Endothelial cell of hepatic sinusoid (primary cell): ENCODE measurements around the gene PLA2R1.
"Not testable (repeated sequence)": the region's sequence is repeated elsewhere in the genome, so short reads cannot be mapped to it uniquely, and the experiment has no call there.

Source experiments
- in situ Hi-C: cut with HindIII; loops from 2 replicates; pipeline ENCODE4 v1.10.0; 2017; ENCODE audit warnings: low sequenced_read_pairs

The PLA2R1 gene

DNA sequence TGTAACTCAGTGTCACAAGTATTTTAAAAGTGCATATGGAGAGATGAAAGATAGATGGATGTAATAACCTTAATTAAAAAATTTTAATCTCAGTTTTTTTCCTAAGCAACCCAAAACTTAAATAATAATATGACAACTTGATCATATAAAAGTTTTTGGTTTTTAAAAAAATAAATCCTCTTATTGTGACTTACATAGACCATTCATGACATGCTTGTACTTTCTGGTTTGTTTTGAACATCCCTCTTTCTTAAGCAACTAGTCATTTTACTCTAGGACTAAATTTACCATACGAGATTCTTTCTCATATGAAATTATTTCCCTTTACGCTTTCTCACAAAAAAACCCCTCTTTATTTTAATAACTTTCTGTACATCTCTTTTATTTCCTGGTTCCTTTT lies 6.5 kb upstream of the PLA2R1 start:
- in situ Hi-C loops = no loop called here

DNA sequence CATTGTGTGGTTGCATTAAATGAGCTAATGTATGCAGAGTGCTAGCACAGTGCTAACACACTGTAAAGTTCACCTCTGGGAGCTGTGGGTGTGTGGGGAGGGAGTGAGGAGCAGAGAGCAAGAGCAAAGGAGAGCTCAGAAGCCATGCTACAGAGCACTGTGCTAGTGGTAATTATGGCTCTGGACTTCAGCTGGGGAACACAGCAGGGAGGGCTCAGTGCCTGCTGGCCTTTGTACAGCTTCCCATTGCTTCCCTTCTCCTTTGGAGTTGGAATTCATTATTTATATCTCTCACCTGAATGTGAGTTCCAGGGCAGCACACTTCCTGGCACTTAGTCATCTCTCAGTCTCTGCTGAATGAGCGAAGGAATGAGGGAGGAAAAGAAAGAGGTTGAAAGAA lies 2.5 kb upstream of the PLA2R1 start:
- in situ Hi-C loops = no loop called here

DNA sequence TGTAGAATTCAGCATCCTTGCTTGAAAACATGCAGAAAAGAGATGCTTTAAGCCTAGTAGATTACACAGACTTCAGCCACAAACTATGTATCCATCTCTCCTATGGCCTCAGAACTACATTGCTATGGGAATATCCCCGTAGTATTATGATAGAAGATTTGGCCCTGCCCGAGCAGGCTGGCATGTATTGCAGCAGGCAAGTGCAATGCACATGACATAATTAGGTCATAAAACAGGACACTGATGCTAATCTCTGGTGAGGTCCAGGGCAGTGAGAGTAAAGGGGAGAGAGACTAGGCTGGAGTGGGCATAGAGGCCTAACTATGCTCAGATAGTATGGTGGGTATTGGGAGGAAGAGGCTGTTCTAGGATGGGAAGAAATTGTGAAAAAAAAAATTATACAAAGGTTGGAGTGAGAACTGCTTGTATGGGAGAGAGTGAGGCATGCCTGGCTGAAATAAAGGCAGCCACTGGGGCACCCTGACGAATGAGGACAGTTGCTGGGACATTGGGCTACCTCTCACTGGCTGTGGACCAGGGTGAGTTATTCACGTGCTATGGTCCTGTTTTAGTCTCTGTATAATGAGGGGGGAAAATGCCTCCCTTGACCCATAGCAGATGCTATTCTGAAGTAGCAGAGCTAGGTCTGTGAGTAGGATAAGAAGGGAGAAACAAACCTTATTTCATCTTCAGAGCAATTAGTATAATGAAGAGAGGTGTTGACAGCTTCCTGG lies 1.6 kb upstream of the PLA2R1 start:
- in situ Hi-C loops = no loop called here

DNA sequence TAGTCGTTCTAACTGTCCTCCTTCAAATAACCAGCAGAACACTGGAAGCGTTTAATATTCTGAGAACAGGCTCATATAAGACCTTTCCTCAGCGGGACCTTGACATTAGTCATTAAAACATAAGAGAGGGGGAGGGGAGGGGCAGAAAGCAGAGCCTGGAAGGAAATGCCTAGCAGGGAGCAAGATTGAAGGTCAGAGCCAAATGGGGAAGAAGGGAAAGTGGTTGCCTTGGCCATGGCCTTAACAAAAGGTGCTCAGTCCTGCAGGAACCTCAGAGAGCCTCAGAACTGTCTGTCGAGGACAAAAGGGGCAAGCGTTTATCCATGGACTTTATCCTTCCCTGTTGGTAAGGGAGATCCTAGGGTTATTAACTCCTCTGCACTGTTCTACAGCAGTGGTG lies 856 bp upstream of the PLA2R1 start:
- in situ Hi-C loops = no loop called here

DNA sequence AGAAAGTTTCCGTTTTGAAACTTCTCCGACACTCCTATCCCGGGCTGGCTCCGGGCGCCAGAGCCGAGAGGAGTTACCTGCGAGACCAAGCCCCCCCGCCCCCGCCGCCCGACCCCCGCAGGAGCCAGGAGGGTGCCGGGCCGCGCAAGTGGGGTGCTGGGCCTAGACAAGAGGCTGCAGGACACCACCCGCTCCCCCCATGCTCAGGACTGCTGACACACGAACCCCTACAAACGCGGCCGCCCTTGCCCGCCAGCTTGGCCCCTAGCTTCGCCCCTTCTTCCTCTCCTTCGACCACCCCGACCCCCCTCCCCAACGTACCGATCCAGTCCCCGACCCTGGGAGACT lies 497 bp downstream of the PLA2R1 start:
- in situ Hi-C loops = no loop called here

DNA sequence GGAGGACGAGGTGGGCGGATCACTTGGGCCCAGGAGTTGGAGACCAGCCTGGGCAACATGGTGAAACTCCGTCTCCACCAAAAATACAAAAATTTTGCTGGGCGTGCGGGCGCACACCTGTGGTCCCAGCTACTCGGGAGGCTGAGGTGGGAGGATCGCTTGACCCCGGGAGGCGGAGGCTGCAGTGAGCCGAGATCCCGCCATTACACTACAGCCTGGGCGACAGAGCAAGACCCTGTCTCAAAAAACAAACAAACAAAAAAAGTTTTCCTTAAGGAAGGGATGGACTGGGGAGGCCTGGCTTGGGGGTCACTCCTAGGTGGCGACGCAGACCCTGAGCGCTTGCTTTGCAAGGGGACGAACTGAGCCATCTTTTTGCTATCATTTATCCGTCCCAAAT lies 882 bp downstream of the PLA2R1 start:
- in situ Hi-C loops = no loop called here

DNA sequence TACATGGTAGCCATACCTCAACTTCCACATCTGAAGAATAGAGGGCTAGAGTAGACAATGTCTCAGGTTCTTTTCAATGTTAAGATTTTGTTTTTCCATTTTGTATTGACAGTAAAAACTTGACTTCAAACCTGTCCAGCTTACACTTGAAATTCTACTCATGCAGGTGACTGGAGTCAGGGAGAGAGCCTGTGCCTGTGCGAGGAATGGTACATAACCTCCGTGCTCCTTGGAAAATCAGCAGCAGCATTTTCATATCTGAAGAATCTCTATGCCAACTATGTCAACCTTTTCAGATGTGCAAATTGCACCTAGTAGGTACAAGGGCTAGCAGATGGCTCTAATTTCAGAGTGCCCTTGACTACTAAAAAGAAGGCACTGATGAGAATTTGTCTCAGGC lies 2.1 kb downstream of the PLA2R1 start:
- in situ Hi-C loops = no loop called here

DNA sequence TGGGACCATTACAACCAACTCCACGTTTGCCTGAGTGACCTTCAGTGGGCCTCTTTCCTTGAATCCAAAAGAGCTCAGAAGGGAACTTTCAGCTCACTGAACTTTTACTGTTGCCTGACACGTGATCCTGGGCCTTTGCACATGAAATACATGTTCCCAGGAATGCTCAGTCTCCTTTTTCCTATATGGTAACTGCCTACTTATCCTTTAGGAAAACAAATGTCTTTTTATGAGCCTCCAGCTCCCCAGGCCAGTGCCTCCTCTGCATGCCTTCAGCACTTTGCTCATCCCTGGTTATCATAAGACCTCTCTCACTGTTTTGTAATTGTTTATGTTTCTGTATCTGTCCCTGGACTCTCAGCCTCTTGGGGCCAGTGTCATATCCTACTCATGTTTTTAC lies 5.1 kb downstream of the PLA2R1 start:
- in situ Hi-C loops = no loop called here

DNA sequence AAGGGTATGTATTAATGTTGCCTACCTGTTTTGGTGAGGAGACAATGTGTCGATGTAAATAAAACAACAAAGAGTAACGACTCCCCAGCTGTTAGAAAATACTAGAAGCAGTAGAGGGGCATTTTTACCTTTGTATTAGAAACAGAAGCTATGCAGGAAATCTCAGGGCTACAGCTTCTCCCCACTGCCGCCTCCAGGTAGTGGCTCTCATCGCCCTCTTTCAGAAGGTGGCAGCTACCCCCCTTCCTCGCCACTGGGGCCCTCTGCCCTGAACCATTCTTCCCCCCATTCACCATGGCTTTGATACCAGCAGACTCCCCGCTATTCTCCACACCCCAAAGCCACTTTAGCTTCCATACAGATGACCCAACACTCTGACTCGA lies 6.7 kb downstream of the PLA2R1 start:
- in situ Hi-C loops = no loop called here

DNA sequence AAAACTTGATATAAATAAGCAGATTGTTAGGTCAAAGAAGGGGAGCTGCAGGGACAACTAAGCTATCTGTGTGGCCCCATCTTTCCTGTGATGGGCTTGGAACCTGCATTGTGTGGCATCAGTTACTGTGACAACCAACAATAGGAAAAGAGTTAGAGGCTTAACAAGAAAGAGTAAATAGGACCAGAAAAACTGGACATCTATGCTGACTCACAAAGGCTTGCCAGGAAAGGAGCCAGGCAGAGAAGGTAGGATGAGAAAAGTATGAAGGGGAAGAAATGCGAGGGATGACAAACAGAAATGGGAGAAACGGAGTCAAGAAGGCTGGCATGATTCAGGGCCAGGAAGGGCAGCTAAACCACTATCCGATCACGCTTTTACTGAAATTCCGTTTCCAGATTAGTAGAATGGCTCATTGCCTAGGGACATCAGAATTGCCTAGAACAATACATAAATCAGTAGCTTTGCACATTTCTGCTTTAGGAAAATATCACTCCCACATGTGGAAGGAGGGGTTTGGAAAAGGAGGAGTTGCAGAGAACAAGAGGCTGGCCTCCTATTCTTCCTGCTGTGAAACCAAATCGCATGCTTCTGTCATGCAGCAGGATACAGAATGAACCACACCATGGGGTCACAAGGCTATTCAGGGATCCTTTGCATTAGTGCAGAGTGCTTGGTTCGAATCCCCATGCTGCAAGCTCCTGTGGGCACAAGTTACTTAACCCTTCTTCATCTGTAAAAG lies 7.3 kb downstream of the PLA2R1 start:
- in situ Hi-C loops = no loop called here

DNA sequence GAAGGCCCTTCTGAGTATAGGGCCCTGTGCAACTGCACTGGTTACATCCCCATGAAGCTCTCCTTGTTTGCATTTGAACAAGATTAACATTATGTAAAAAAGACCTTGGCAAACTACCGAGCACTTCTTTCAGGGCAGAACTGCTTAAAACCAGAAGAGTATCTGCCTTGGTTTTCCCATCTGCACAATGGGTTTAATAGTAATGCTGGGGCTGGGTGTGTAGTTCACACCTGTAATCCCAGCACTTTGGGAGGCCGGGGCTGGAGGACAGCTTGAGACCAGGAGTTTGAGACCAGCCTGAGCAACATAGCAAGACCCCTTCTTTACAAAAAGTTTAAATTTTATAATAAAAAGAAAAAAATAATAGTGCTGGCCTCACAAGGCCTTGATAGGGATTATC lies 8.5 kb downstream of the PLA2R1 start:
- in situ Hi-C loops = no loop called here

DNA sequence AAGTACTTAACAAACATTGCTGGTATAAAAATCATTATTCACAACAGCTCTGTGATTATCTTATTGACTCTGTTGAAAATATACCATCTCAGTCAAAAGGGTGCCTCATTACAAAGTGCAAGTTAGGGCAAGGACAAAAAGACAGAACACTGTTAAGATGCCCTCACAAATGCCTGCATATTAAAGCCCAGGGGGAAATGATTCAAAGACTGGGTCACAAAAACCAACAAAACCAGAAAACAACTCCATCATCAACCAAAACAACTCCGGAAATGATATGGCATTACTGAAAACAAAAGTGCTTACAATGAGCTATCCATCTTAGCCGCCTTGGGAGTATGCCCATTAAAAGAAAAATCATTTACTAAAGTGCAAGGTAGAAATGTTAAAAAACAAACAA lies 9.9 kb downstream of the PLA2R1 start:
- in situ Hi-C loops = no loop called here

DNA sequence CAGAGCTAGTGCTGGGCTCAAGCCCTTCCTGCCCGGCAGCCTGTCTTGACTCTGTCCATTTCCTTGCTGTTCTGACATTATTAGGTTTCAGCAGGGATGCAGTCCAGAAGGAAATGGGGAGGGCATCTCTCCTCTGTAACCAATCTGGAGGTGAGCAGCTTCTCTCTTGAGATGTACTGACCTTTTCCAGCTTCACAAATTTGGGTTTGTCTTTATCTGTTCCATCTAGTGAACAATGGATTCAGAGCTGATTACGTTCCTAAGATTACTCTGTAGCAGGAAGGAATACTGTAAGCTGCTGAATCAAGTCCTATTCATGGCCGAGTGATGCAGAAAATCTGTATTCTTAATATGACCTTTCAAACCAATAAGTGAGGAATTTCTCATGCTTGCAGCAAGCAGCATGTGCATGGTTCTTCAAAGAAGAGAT lies 11.0 kb downstream of the PLA2R1 start:
- in situ Hi-C loops = no loop called here

DNA sequence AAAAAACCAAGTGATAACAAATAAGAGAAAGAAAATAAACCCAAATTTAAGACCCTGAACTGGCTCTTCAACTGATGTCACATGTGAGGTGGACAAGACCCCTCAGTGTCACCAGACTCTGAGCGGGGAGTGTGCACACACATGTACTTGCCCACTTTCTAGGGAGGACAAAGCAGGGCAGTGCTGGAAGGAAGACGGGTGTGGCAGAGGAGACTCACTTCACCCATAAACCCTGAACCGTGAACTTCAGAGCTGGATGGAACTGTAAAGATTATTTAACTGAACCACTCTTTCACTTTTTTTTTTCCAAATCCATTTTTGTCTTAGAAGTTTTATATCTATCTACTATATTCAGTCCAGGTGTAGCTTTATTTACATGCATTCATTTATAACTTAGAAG lies 12.3 kb downstream of the PLA2R1 start:
- in situ Hi-C loops = no loop called here

DNA sequence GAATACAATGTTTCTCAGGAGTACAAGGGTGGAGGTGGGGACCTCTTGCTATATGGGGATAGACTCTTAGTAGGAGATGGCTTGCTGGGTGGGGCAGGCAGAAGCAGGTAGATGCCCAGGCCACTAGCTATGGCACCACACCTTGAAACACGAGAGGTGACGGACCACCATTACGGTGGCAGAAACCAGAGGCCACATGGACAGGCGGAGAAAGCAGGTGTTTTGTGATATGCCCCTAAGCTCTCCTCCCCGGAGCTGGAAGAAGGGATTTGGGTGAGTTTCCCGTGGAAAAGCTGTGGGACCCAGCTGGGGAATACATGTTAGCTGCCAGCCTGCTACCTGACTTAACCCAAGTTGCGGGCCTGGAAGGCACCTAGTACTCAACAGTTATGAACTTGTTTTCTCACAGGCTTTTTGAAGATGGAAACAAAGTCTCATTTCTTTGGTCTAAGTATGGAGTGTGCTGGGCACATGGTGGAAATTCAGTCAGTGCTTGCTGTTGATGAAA lies 16.7 kb downstream of the PLA2R1 start:
- in situ Hi-C loops = no loop called here

DNA sequence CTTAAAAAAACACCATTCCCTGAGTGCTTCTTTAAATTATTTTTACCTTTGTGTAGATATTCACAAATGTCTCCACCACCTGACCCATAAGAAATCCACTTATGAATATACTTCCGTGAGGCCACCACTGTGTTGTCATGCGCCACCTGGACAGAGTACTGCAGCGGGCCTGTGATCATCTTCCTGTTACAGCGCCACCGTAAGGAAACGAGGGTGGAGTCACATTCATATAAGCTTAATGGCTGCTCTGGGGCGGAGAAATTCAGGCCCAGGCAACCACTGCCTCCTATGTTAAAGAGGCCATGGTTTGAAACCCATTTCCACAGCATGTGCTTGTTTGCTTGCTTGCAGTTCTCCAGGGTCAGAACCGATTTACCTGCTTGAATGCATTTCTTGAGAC lies 17.7 kb downstream of the PLA2R1 start:
- in situ Hi-C loops = no loop called here

DNA sequence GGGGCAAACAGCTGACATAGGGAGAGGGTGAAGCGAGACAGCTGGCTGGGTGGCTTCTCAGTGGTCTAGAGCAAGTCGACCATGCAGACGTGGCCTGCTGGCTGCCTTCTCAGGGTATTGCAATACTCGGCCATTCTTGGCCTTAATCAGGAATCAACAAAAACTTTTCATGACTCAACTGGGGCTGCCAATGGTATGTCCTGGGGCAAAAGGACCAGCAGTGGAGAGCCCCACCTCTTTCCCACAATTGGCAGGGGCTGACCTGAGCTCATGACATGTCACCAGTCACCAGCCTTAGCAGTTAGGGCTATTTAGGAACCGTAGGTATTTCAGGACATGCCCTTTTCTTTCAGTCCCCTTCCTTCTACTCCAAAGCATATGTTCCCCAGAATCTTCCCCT lies 19.1 kb downstream of the PLA2R1 start:
- in situ Hi-C loops = no loop called here

DNA sequence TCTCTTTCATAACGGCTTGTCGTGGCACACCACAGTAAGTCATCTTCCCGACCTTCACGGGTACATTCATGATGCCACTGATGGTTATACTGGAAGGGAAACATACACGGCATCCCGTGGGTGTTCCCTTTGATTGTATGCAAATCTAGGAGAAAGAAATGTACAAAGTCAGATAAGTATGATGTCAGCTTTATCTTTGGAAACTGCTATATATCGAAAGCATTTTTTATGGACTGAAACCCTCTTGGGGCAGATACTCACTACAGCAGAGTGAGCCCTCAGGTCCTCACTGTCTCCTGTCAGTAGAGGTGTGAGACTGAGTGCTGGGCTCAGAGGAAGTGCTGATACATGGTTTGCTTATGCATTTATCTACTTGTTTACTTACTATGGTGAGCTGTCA lies 20.4 kb downstream of the PLA2R1 start:
- in situ Hi-C loops = no loop called here

DNA sequence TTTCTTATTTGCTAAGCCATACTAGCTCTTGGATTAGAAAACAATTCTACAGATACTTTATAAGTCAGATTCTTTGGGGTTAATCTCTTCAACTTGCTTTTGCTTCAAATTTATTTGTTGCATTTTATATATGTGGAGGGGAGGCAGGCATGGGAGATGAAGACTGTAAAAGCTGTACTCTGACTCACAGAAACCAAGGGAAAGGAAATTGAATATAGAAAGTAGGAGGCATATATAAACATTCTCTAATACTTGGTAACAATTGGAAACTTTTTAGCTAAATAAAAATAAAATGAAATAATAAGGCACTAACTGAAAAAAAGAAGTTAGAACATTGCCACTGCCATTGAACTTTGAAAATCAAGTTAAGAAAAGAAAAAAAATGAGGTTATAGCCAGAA lies 21.3 kb downstream of the PLA2R1 start:
- in situ Hi-C loops = no loop called here

DNA sequence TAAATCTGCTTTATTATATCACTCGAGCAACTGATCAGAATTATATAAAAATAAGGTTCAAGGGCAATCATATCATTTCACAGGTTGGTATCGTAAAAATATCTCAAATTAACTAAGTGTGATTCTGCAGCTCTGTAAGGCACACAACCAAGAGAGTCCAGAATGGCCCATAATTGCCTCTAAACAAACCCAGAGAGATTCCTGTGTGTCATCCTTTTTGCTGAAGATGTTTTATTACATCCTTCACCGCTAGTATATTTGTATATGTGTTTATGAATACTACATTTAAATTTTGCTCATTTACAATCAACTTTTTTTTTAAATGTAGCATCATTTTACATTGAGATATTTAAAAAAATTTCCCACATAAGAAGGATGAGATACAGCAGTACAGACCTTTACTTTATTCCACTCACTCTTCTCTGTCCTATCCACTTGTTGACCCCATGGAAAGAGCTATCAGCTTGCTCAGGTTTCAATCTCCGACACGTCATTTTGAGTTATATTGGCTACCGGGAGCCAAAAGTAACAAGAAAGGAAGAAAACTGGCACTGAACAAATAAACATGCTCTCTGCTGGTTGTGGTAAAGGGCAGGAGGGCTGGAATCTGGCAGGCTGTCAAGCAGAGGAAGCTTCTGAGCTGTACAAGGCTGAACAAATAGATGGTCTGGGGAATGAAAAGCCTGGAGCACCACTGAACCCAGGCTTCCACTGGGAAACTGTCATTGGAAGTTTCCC lies 23.1 kb downstream of the PLA2R1 start:
- in situ Hi-C loops = no loop called here

DNA sequence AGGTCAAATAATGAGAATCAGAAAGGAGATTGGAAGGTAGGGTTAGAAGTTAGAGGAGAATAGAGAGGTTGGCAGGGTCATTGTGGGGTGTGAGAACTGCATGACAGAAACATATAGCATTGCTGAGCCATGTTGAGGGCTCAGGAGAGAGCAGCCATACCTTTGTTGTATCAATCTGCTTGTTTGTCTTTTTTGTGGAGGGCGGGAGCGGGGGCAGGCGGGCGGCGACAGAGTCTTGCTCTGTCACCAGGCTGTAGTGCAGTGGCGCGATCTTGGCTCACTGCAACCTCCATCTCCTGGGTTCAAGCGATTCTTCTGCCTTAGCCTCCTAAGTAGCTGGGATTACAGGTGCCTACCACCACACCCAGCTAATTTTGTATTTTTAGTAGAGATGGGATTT lies 23.8 kb downstream of the PLA2R1 start:
- in situ Hi-C loops = not testable (repeated sequence)

DNA sequence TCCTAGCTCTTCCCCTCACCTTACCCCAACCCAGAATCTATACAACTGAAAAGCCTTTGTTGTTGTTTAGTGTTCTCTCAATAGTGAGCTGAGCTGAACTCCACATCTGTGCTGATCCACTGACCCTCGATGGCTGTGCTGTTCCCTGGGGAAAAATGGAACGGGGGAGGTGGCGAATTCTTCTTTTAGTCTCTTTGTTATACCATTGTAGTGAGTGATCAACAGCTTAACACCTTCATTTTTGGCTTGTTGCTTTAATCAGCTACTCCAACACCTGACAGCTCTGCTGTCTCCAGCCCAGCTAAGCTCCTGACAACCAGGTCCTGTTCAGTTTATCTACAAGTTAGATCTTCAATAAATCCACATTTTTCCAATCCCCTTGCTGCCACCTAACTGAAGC lies 25.7 kb downstream of the PLA2R1 start:
- in situ Hi-C loops = no loop called here
